ENCODE measurements around the gene PPP2R5C. TPM values are rescaled to one million over a fixed set of nuclear protein-coding genes. Genes with fewer than 3 reads are reported as not detected.

PPP2R5C gene
- total and polyA plus RNA-seq, 9 of the 15 experiments (the other 6 are each of a cell fraction or from before 2014, with no cell fraction given): 284 to 617 (median 395) TPM

DNA sequence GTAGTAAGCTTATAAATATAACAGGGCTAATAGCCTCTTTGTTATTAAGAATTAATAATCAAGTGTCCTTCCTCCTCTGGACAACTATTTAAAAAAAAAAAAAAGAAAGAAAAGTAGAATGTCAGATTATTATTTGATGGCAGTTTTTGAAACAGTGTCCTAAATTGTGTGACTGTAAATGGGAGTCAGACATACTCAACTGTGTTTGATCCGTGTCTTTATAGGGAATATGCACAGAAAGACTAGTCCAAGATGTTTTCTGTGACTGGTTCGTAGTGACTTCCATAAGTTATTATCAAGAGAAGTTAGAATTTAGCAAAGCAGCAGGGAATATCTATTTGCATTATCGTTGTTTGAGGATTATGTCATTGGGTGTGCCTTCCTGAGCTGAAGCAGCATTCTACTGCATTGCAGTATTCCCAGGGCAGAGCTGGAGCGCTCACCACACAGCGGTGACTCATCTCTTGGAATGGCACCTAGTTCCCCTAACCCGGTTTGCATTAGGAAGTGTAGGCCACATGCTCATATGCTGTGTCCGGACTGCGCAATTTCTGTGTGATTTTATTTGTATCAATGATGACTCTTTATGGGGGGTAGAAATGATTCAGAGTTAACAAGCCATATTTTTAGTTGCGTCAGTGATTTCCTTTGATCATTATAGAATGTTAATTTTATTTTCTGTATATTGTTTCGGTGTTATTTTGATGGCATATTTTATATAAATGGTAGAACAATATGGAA, 210.8 kb downstream of the PPP2R5C start (continued):
- TF ChIP-seq, protein P1, sequence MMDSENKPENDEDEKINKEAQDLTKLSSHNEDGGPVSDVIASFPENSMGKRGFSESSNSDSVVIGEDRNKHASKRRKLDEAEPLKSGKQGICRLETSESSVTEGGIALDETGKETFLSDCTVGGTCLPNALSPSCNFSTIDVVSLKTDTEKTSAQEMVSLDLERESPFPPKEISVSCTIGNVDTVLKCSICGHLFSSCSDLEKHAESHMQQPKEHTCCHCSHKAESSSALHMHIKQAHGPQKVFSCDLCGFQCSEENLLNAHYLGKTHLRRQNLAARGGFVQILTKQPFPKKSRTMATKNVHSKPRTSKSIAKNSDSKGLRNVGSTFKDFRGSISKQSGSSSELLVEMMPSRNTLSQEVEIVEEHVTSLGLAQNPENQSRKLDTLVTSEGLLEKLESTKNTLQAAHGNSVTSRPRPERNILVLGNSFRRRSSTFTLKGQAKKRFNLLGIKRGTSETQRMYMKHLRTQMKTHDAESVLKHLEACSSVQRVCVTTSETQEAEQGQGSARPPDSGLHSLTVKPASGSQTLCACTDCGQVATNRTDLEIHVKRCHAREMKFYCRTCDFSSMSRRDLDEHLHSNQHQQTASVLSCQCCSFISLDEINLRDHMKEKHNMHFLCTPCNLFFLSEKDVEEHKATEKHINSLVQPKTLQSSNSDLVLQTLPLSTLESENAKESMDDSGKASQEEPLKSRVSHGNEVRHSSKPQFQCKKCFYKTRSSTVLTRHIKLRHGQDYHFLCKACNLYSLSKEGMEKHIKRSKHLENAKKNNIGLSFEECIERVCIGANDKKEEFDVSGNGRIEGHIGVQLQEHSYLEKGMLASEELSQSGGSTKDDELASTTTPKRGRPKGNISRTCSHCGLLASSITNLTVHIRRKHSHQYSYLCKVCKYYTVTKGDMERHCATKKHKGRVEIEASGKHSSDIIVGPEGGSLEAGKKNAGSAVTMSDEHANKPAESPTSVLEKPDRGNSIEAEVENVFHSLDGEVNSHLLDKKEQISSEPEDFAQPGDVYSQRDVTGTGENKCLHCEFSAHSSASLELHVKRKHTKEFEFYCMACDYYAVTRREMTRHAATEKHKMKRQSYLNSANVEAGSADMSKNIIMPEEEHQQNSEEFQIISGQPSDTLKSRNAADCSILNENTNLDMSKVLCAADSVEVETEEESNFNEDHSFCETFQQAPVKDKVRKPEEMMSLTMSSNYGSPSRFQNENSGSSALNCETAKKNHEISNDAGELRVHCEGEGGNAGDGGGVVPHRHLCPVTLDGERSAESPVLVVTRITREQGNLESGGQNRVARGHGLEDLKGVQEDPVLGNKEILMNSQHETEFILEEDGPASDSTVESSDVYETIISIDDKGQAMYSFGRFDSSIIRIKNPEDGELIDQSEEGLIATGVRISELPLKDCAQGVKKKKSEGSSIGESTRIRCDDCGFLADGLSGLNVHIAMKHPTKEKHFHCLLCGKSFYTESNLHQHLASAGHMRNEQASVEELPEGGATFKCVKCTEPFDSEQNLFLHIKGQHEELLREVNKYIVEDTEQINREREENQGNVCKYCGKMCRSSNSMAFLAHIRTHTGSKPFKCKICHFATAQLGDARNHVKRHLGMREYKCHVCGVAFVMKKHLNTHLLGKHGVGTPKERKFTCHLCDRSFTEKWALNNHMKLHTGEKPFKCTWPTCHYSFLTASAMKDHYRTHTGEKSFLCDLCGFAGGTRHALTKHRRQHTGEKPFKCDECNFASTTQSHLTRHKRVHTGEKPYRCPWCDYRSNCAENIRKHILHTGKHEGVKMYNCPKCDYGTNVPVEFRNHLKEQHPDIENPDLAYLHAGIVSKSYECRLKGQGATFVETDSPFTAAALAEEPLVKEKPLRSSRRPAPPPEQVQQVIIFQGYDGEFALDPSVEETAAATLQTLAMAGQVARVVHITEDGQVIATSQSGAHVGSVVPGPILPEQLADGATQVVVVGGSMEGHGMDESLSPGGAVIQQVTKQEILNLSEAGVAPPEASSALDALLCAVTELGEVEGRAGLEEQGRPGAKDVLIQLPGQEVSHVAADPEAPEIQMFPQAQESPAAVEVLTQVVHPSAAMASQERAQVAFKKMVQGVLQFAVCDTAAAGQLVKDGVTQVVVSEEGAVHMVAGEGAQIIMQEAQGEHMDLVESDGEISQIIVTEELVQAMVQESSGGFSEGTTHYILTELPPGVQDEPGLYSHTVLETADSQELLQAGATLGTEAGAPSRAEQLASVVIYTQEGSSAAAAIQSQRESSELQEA (IDR thresholded peaks at IDR 0.05; ENCODE audit: low read depth): no peak
- TF ChIP-seq, protein P2, sequence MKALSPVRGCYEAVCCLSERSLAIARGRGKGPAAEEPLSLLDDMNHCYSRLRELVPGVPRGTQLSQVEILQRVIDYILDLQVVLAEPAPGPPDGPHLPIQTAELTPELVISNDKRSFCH (CRISPR knock-in tag; IDR thresholded peaks at IDR 0.05): no peak
- TF ChIP-seq, protein P2 (tag; IDR thresholded peaks at IDR 0.05): no peak
- TF ChIP-seq GABPA (tag; conservative IDR thresholded peaks at IDR 0.05; ENCODE audit: low read depth) (no peak), CBFA2T2 (conservative IDR thresholded peaks at IDR 0.05) (no peak), FOSL1 (tag; conservative IDR thresholded peaks at IDR 0.05) (peak; percentile 93), BHLHE40 (IDR thresholded peaks at IDR 0.05; ENCODE audit: low read length) (peak; percentile 36; the same call in 1 of the 2 replicates)
- TF ChIP-seq, protein P3, sequence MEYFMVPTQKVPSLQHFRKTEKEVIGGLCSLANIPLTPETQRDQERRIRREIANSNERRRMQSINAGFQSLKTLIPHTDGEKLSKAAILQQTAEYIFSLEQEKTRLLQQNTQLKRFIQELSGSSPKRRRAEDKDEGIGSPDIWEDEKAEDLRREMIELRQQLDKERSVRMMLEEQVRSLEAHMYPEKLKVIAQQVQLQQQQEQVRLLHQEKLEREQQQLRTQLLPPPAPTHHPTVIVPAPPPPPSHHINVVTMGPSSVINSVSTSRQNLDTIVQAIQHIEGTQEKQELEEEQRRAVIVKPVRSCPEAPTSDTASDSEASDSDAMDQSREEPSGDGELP (CRISPR knock-in tag; IDR thresholded peaks at IDR 0.05; ENCODE audit: borderline replicate concordance): no peak
- TF ChIP-seq, protein P4, sequence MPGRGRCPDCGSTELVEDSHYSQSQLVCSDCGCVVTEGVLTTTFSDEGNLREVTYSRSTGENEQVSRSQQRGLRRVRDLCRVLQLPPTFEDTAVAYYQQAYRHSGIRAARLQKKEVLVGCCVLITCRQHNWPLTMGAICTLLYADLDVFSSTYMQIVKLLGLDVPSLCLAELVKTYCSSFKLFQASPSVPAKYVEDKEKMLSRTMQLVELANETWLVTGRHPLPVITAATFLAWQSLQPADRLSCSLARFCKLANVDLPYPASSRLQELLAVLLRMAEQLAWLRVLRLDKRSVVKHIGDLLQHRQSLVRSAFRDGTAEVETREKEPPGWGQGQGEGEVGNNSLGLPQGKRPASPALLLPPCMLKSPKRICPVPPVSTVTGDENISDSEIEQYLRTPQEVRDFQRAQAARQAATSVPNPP (IDR thresholded peaks at IDR 0.05; ENCODE audit: borderline replicate concordance, insufficient read depth, insufficient read length): no peak
- TF ChIP-seq, protein P5, sequence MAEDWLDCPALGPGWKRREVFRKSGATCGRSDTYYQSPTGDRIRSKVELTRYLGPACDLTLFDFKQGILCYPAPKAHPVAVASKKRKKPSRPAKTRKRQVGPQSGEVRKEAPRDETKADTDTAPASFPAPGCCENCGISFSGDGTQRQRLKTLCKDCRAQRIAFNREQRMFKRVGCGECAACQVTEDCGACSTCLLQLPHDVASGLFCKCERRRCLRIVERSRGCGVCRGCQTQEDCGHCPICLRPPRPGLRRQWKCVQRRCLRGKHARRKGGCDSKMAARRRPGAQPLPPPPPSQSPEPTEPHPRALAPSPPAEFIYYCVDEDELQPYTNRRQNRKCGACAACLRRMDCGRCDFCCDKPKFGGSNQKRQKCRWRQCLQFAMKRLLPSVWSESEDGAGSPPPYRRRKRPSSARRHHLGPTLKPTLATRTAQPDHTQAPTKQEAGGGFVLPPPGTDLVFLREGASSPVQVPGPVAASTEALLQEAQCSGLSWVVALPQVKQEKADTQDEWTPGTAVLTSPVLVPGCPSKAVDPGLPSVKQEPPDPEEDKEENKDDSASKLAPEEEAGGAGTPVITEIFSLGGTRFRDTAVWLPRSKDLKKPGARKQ (CRISPR knock-in tag; IDR thresholded peaks at IDR 0.05): no peak
- TF ChIP-seq, protein P6, sequence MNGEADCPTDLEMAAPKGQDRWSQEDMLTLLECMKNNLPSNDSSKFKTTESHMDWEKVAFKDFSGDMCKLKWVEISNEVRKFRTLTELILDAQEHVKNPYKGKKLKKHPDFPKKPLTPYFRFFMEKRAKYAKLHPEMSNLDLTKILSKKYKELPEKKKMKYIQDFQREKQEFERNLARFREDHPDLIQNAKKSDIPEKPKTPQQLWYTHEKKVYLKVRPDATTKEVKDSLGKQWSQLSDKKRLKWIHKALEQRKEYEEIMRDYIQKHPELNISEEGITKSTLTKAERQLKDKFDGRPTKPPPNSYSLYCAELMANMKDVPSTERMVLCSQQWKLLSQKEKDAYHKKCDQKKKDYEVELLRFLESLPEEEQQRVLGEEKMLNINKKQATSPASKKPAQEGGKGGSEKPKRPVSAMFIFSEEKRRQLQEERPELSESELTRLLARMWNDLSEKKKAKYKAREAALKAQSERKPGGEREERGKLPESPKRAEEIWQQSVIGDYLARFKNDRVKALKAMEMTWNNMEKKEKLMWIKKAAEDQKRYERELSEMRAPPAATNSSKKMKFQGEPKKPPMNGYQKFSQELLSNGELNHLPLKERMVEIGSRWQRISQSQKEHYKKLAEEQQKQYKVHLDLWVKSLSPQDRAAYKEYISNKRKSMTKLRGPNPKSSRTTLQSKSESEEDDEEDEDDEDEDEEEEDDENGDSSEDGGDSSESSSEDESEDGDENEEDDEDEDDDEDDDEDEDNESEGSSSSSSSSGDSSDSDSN (IDR thresholded peaks at IDR 0.05; ENCODE audit: borderline replicate concordance in 1 of 2, low read depth in 2 of 2, low read length in 2 of 2): no peak
